LNCAP (cell line): Measurements from ENCODE around the gene TBX1.

Source experiments
- CTCF ChIP-seq: fragments of 450-650 bp; IDR thresholded peaks from 2 replicates; pipeline ENCODE4 v1.5.1; 2017; ENCODE audit warnings: mild to moderate bottlenecking

The TBX1 gene

GRCh38 chr22:19731361-19732135 is 29.0 kb upstream of the TBX1 start:
- no peak for TF ChIP-seq CTCF

GRCh38 chr22:19732403-19733113 is 28.0 kb upstream of the TBX1 start:
- TF ChIP-seq CTCF = no peak

- TF ChIP-seq CTCF = no peak
Measured at GRCh38 chr22:19733755-19734154, 26.8 kb upstream of the TBX1 start.

GRCh38 chr22:19734163-19734562 is 26.4 kb upstream of the TBX1 start:
- TF ChIP-seq CTCF = no peak

- TF ChIP-seq CTCF = no peak
Measured at GRCh38 chr22:19734837-19735382, 25.7 kb upstream of the TBX1 start.

- TF ChIP-seq CTCF = no peak
Measured at GRCh38 chr22:19735665-19736510, 24.7 kb upstream of the TBX1 start.
